Measurements from ENCODE around the gene VAV2.
"Not testable (repeated sequence)": the region's sequence is repeated elsewhere in the genome, so short reads cannot be mapped to it uniquely, and the experiment has no call there.

Gene VAV2

GRCh38 chr9:133938753-133939152, 53.4 kb downstream of the VAV2 start:
- no peak for DNase-seq (ENCODE audit: low read depth in 1 of 2, low spot score in 1 of 2)

- no peak for DNase-seq (ENCODE audit: low read depth in 1 of 2, low spot score in 1 of 2)
These were observed 54.0 kb downstream of the VAV2 start for GRCh38 chr9:133938086-133938485.

GRCh38 chr9:133937120-133937519, 55.0 kb downstream of the VAV2 start:
- no peak for DNase-seq (ENCODE audit: low read depth in 1 of 2, low spot score in 1 of 2)

- DNase-seq (ENCODE audit: low read depth in 1 of 2, low spot score in 1 of 2), result no peak
These were observed 56.7 kb downstream of the VAV2 start for GRCh38 chr9:133935328-133936005.

GRCh38 chr9:133934482-133935232, 57.5 kb downstream of the VAV2 start:
- no peak for DNase-seq (ENCODE audit: low read depth in 1 of 2, low spot score in 1 of 2)

- DNase-seq (ENCODE audit: low read depth in 1 of 2, low spot score in 1 of 2), result no peak
These were observed 58.6 kb downstream of the VAV2 start for GRCh38 chr9:133933426-133934026.

GRCh38 chr9:133932633-133933032, 59.5 kb downstream of the VAV2 start:
- no peak for DNase-seq (ENCODE audit: low read depth in 1 of 2, low spot score in 1 of 2)

- DNase-seq (ENCODE audit: low read depth in 1 of 2, low spot score in 1 of 2), result no peak
These were observed 59.9 kb downstream of the VAV2 start for GRCh38 chr9:133932181-133932580.

- no peak for DNase-seq (ENCODE audit: low read depth in 1 of 2, low spot score in 1 of 2)
These were observed 61.2 kb downstream of the VAV2 start for GRCh38 chr9:133930682-133931485.

- DNase-seq (ENCODE audit: low read depth in 1 of 2, low spot score in 1 of 2), result no peak
These were observed 62.0 kb downstream of the VAV2 start for GRCh38 chr9:133930046-133930681.

GRCh38 chr9:133929599-133929998, 62.5 kb downstream of the VAV2 start:
- no peak for DNase-seq (ENCODE audit: low read depth in 1 of 2, low spot score in 1 of 2)

- DNase-seq (ENCODE audit: low read depth in 1 of 2, low spot score in 1 of 2), result no peak
These were observed 63.8 kb downstream of the VAV2 start for GRCh38 chr9:133928248-133928764.

GRCh38 chr9:133927041-133927440, 65.1 kb downstream of the VAV2 start:
- DNase-seq (ENCODE audit: low read depth in 1 of 2, low spot score in 1 of 2), result no peak

- DNase-seq (ENCODE audit: low read depth in 1 of 2, low spot score in 1 of 2), result no peak
These were observed 65.8 kb downstream of the VAV2 start for GRCh38 chr9:133926165-133926856.

- DNase-seq (ENCODE audit: low read depth in 1 of 2, low spot score in 1 of 2), result no peak
These were observed 67.7 kb downstream of the VAV2 start for GRCh38 chr9:133924453-133924852.

GRCh38 chr9:133923608-133924007, 68.5 kb downstream of the VAV2 start:
- DNase-seq (ENCODE audit: low read depth in 1 of 2, low spot score in 1 of 2), result not testable (repeated sequence)

GRCh38 chr9:133921866-133922265, 70.3 kb downstream of the VAV2 start:
- no peak for DNase-seq (ENCODE audit: low read depth in 1 of 2, low spot score in 1 of 2)

- no peak for DNase-seq (ENCODE audit: low read depth in 1 of 2, low spot score in 1 of 2)
These were observed 71.7 kb downstream of the VAV2 start for GRCh38 chr9:133920471-133920870.

- no peak for DNase-seq (ENCODE audit: low read depth in 1 of 2, low spot score in 1 of 2)
These were observed 72.6 kb downstream of the VAV2 start for GRCh38 chr9:133919253-133920115.

All from stimulated activated CD4-positive, alpha-beta T cell treated with anti-CD3 and anti-CD28 coated beads, Interleukin-15, amount 100 ng/mL, for 1 hour (primary cell).